ENCODE results near the gene MICAL3.
"Not testable (repeated sequence)": the region's sequence is repeated elsewhere in the genome, so short reads cannot be mapped to it uniquely, and the experiment has no call there.

Gene MICAL3

GRCh38 chr22:18031695-18032454 is 7.5 kb upstream of the MICAL3 start:
- no peak for DNase-seq

GRCh38 chr22:18029686-18030267 is 5.4 kb upstream of the MICAL3 start:
- DNase-seq, result no peak

GRCh38 chr22:18028817-18029527 is 4.6 kb upstream of the MICAL3 start:
- DNase-seq, result no peak

- not testable (repeated sequence) for DNase-seq
Measured at GRCh38 chr22:18025898-18026297, 1.5 kb upstream of the MICAL3 start.

GRCh38 chr22:18024956-18025720 is 777 bp upstream of the MICAL3 start:
- DNase-seq, result no peak

GRCh38 chr22:18023509-18024275 is 669 bp downstream of the MICAL3 start:
- DNase-seq, result peak; percentile 19

DNA sequence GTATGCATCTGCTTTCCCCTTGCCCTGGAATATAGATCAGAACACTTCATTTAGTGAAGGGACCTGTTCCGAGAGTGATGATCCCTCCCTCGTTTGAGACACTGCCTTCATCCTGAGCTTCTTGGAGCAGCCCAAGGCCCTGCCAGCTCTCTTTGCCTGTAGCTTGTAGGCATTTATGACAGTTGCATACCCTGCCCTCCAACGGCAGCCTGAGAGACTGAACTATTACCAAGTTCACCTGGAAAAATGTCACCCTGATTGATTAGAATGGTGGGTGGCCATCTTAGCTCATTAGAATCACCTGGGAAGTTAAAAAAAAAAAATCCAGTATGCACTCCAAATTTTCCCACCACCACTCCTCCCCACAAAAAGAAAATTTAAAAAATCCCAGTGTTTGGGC is 1.5 kb downstream of the MICAL3 start:
- DNase-seq, result no peak

DNA sequence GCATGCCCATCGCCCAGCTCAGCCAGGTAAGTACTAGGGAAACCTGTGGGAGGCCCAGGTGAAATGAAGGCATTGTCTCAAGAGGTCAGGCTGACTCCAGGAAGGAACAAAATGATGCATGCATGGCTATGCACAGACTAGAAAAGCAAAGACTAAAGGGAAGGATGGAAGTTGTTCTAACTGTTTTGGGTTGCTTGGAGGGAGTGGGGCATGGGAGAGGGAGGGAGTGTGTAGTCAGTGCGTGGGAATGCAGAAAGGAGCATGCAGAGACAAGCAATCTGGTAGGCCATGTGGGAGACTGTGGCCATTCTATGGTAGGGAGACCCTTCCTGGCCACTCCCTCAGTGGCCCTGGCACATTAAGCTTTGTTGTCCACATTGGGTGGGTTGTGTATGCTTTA is 2.9 kb downstream of the MICAL3 start:
- DNase-seq, result no peak

DNA sequence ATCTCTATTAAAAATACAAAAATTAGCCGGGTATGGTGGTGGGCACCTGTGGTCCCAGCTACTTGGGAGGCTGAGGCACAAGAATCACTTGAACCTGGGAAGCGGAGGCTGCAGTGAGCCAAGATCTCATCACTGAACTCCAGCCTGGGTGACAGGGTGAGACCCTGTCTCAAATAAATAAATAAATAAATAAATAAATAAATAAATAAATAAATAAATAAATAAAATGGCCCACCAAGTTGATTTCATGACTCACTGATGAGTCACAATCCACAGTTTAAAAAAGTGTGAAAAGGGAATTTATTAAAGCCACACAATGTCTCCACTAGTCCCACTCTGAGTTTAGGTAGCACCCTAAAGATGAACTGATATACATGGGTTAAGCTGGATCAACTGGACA is 3.6 kb downstream of the MICAL3 start:
- DNase-seq, result not testable (repeated sequence)

- no peak for DNase-seq
Measured at GRCh38 chr22:18013947-18014346, 10.4 kb downstream of the MICAL3 start.

DNA sequence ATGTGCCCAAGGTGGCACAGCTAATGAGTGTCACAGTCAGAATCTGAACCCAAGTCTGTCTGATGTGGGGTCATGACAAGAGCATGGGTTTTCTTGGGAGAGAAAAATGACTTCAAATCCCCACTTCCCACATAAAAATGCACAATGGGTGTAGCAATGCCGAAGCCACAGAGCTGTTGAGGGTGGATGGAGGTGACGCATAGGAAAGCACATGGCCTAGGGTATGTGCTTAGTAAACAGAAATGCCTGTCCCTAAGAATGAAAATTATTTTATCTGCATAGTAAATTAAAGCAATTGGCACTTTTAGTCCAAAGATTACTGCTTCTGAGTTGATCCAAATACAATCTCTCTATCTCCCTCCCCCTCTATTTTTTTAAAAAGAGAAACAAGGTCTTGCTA is 10.9 kb downstream of the MICAL3 start:
- no peak for DNase-seq

GRCh38 chr22:18012531-18012930 is 11.8 kb downstream of the MICAL3 start:
- DNase-seq, result no peak

DNA sequence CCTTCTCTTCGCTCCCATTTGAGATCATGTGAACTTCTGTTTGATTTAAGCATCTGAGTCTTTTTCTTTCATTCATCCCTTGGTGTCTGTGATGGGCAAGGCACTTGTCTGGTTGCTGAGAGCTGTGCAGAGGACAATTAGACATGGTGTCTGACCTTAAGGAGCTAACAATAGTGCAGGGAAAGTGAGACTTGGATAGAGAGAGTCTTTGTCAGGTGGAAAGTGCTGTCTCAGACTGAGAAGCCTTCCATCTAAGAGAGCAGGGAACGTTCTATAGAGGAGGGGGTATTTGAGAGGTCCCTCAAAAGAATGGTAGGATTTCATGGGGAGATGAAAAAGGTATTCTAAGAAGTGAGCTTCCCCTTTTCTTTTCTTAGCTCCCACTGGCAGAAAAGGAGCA is 14.1 kb downstream of the MICAL3 start:
- no peak for DNase-seq

DNA sequence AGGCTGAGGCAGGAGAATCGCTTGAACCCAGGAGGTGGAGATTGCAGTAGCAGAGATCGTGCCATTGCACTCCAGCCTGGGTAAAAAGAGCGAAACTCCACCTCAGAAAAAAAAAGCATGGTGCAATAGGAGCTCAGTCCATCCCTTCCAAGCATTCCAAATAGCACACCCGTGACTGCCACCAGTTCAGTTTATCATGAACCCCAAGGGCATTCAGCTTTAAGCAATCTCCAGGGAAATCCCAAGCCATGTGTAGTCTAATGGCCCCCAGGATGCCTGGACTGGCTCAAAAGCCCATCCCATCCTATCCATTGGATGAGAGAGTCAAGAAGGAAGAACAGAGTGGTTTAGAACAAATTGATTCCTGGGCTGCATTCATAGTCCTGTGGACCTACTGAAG is 16.2 kb downstream of the MICAL3 start:
- DNase-seq, result no peak

GRCh38 chr22:18005201-18005926 is 19.0 kb downstream of the MICAL3 start:
- DNase-seq, result no peak

GRCh38 chr22:18001894-18002315 is 22.5 kb downstream of the MICAL3 start:
- not testable (repeated sequence) for DNase-seq

- peak; percentile 91 for DNase-seq
Measured at GRCh38 chr22:18001040-18001893, 23.1 kb downstream of the MICAL3 start.

- no peak for DNase-seq
Measured at GRCh38 chr22:18000441-18001039, 23.8 kb downstream of the MICAL3 start.

DNA sequence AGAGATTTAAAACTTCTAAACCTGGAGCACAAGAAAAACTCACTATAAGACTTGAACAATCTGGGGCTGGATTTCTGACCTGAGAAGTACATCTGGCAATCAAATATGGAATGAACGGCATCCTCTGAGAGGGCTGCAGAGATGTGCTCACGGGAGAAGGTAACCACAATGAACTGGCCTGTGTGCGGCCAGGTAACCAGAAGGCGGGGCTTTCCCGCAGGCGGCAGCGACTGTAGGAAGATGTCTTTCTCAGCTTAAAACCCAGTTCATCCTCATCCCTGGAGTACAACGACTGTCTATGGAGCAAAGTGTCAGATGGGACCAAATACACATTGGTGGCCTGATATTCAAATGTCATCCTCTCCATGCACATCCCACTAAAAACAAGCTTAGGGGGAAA is 24.5 kb downstream of the MICAL3 start:
- no peak for DNase-seq

DNA sequence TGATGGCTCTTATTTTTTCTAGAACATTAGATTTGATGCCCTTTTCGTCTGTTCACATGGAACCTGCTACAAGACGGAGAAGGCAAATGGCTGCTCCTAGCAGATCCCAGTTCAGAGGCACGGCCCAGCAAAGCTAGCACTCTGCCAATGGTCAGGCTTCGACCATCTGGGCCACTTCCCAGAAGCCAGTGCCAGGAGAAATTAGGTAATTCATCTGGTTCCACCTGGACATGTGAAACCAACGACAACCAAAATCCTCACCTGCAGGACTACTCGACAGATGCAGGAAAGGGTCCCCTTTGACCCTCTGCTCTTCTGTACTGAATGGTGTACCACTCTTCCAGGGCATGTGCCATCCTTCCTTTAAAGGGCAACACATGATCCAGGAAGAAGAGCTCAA is 25.4 kb downstream of the MICAL3 start:
- DNase-seq, result no peak

Measured in NCI-H524 treated with DMSO at 0.1 percent for 48 hours (cell line).